ENCODE results near the gene JADE2. TPM values are rescaled to one million over a fixed set of nuclear protein-coding genes. Genes with fewer than 3 reads are reported as not detected.
"Not testable (repeated sequence)": the region's sequence is repeated elsewhere in the genome, so short reads cannot be mapped to it uniquely, and the experiment has no call there.

Gene JADE2
- total RNA-seq, 1 donor, result 38.8 TPM

GRCh38 chr5:134491841-134492442 is 33.5 kb upstream of the JADE2 start:
- no peak overlapping the region for H3K4me3 ChIP-seq (ENCODE audit: low read depth, low read length)
- no peak for DNase-seq (ENCODE audit: low read depth)
- no peak for TF ChIP-seq CTCF (IDR thresholded peaks at IDR 0.05; ENCODE audit: insufficient read depth, low read length)

- TF ChIP-seq CTCF (IDR thresholded peaks at IDR 0.05; ENCODE audit: insufficient read depth, low read length), result no peak
- DNase-seq (ENCODE audit: low read depth), result no peak
- no peak overlapping the region for H3K4me3 ChIP-seq (ENCODE audit: low read depth, low read length)
Measured at GRCh38 chr5:134492568-134492967, 32.9 kb upstream of the JADE2 start.

DNA sequence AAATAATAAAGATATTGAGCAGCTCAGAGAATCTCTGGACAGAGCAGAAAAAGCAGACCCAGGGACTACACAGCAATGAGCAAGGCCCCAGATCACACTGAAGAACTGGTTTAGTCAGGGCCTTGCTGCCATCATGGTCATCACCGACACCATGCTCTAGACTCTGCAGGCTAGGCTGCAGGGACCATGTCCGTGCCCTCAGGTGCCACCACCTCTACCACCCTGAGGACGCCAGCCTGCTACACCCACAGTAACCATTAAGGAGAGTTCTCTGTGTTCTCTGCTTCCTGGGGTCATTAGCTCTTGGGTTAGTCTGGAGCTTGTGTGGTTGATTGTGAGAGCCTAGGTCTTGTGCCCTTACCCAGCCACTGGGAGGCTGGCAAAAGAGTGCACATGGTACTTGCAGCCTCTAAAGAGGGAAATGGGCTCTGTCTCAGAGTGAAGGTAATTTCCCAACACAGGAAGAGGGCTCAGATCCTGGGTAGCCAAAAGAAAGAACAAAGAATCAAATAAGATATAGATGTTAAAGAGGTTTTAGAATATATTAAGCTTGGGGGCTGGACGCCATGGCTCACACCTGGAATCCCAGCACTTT is 31.9 kb upstream of the JADE2 start:
- no peak overlapping the region for H3K4me3 ChIP-seq (ENCODE audit: low read depth, low read length)
- no peak for DNase-seq (ENCODE audit: low read depth)
- TF ChIP-seq CTCF (IDR thresholded peaks at IDR 0.05; ENCODE audit: insufficient read depth, low read length), result no peak

DNA sequence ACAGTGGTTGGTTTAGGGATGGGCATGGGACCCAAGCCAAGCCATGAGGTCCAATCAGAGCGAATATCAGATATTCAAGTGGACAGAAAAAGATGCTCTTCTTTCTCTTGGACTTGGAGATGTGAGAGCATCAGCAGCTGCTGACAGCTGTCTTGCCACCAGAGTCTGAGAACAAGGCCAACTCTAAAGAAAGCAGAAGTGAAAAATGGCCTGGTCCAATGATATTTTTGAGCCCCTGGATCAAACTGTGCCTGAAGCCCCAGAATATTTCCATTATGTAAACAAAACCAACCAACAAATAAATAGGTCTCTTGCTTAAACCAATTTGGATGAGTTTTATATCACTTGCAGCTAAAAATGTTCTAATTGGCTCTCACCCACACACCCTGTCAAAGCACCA is 30.7 kb upstream of the JADE2 start:
- no peak for DNase-seq (ENCODE audit: low read depth)
- no peak for TF ChIP-seq CTCF (IDR thresholded peaks at IDR 0.05; ENCODE audit: insufficient read depth, low read length)
- H3K4me3 ChIP-seq (ENCODE audit: low read depth, low read length), result no peak overlapping the region

DNA sequence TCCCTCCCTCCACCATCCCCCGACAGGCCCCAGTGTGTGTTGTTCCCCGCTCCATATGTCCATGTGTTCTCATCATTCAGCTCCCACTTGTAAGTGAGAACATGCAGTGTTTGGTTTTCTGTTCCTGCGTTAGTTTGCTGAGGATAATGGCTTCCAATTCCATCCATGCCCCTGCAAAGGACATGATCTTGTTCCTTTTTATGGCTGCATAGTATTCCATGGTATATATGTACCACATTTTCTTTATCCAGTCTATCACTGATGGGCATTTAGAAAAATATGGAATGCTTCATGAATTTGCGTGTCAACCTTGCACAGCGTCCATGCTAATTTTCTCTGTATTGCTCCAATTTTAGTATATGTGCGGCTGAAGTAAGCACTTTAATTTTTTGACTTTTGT is 25.6 kb upstream of the JADE2 start:
- not testable (repeated sequence) for DNase-seq (ENCODE audit: low read depth); H3K4me3 ChIP-seq (ENCODE audit: low read depth, low read length)

DNA sequence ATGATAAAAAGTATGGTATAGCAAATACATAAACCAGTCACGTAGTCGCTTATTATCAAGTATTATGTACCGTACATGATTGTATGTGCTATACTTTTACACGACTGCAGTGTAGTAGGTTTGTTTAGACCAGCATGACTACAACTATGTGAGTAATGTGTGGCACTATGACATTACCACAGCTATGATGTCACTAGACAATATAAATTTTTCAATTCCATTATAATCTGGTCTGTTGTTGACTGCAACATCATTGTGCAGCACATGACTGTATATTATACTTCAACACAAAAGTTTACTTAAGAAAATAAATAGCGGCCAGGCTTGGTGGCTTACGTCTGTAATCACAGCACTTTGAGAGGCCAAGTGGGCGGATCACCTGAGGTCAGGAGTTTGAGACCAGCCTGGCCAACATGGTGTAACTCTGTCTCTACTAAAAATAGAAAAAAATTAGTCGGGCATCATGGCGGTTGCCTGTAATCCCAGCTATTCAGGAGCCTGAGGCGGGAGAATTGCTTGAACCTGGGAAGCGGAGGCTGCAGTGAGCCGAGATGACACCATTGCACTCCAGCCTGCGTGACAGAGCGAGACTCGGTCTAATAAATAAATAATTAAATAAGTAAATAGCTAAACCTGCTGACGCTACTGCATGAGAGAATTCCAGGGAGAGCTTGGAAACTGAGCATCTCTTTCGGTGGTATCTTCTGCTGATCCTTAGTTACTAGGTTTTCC is 24.6 kb upstream of the JADE2 start:
- no peak for TF ChIP-seq CTCF (IDR thresholded peaks at IDR 0.05; ENCODE audit: insufficient read depth, low read length)
- DNase-seq (ENCODE audit: low read depth), result no peak

DNA sequence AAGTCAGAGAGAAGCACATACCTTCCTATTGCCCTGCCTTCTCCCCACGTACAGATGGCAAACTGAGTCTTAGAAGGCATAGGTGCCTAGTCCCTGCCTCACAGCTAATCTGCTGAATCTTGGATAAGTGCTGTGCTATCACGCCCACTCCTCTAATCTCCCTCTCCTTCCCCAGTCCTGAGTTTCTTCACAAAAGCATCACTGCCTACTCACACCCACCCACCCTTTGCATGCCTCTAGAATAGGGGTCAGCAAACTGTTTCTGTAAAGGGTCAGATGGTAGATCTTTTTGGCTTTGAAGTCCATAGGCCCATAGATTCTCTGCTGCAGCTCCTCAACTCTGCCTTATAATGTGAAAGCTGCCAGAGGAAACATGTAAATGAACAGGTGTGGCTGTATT is 23.2 kb upstream of the JADE2 start:
- H3K4me3 ChIP-seq (ENCODE audit: low read depth, low read length), result no peak overlapping the region
- no peak for TF ChIP-seq CTCF (IDR thresholded peaks at IDR 0.05; ENCODE audit: insufficient read depth, low read length)
- no peak for DNase-seq (ENCODE audit: low read depth)

More for the DNA sequence above, 24.6 kb upstream of the JADE2 start:
- no peak overlapping the region for H3K4me3 ChIP-seq (ENCODE audit: low read depth, low read length)
